SK-N-SH (cell line): ENCODE results near the gene MRPS9. TPM values are rescaled to one million over a fixed set of nuclear protein-coding genes. Genes with fewer than 3 reads are reported as not detected.

Experiments
- CTCF ChIA-PET: fragments of 300-600, 350-600 bp; formaldehyde crosslinking; extraction: SDS; loops from one replicate; lab custom pipeline; 2021; lab: Yijun Ruan, JAX
- POLR2A ChIA-PET: fragments of 350-600 bp; sonication (Branson Sonifier 250); formaldehyde crosslinking; extraction: SDS; loops from one replicate; lab custom pipeline; 2020; ENCODE audit warnings: antibody characterized with exemption, inconsistent platforms; lab: Yijun Ruan, JAX
- DNase-seq: peaks from one replicate; pipeline ENCODE4 v3.0.0; 2012
- H2AFZ ChIP-seq: fragments of 200-600 bp; sonication (generic); 2 replicates; pipeline ENCODE4 v1.8.1; 2016; ENCODE audit warnings: antibody characterized with exemption, mild to moderate bottlenecking, low read depth
- H3F3A ChIP-seq: fragments of 200-600 bp; sonication (generic); replicated peaks from 2 replicates; pipeline ENCODE3; 2016; ENCODE audit warnings: antibody characterized with exemption, mild to moderate bottlenecking; ENCODE audit not compliant: insufficient read depth
- H3K27ac ChIP-seq, 2 experiments: fragments of 200-500 bp in 1 of 2; fragments of 200-600 bp in 1 of 2; sonication (Bioruptor generic) in 1 of 2; sonication (generic), shearing (Covaris generic) in 1 of 2; 2 replicates each; pipeline versions ENCODE4 v1.5.1 to v1.6.1; 2014 to 2016; ENCODE audit warnings: low read depth in 2 of 2, inconsistent platforms in 1 of 2, low read length in 1 of 2, mild to moderate bottlenecking in 1 of 2, mixed read lengths in 1 of 2
- H3K27me3 ChIP-seq: fragments of 200-600 bp; sonication (generic), shearing (Covaris generic); 2 replicates; pipeline ENCODE4 v1.6.1; 2016; ENCODE audit warnings: mixed run types; ENCODE audit not compliant: insufficient read depth
- H3K36me3 ChIP-seq, 2 experiments: fragments of 200-500 bp in 1 of 2; fragments of 200-600 bp in 1 of 2; sonication (Bioruptor generic) in 1 of 2; sonication (generic) in 1 of 2; replicated peaks in 1 of 2; 2 replicates each; pipeline versions ENCODE3 to v1.5.1; 2014 to 2016; ENCODE audit warnings: low read length in 1 of 2, mild to moderate bottlenecking in 1 of 2; ENCODE audit not compliant: insufficient read depth in 2 of 2, control insufficient read depth in 1 of 2
- H3K4me1 ChIP-seq, 2 experiments: fragments of 200-500 bp in 1 of 2; fragments of 200-600 bp in 1 of 2; sonication (Bioruptor generic) in 1 of 2; sonication (generic), shearing (Covaris generic) in 1 of 2; 2 replicates each; pipeline versions ENCODE4 v1.5.1 to v1.6.1; 2014 to 2016; ENCODE audit warnings: low read depth in 1 of 2, low read length in 1 of 2, mixed run types in 1 of 2; ENCODE audit not compliant: insufficient read depth in 2 of 2, control insufficient read depth in 1 of 2
- H3K4me2 ChIP-seq: fragments of 200-600 bp; sonication (generic), shearing (Covaris generic); 2 replicates; pipeline ENCODE4 v1.6.1; 2017; ENCODE audit warnings: mixed run types
- H3K4me3 ChIP-seq, 2 experiments: fragments of 200-500 bp in 1 of 2; fragments of 200-600 bp in 1 of 2; sonication (Bioruptor generic) in 1 of 2; sonication (generic), shearing (Covaris generic) in 1 of 2; 2 replicates each; pipeline versions ENCODE4 v1.5.1 to v1.8.1; 2014 to 2016; ENCODE audit warnings: low read depth in 2 of 2, inconsistent platforms in 1 of 2, low read length in 1 of 2, mild to moderate bottlenecking in 1 of 2, mixed read lengths in 1 of 2, moderate library complexity in 1 of 2
- H3K79me2 ChIP-seq: fragments of 200-600 bp; sonication (generic); 2 replicates; pipeline ENCODE4 v1.8.1; 2017; ENCODE audit warnings: mild to moderate bottlenecking; ENCODE audit not compliant: insufficient read depth
- H3K9ac ChIP-seq: fragments of 200-600 bp; sonication (generic); 2 replicates; pipeline ENCODE4 v1.6.1; 2017; ENCODE audit warnings: mixed run types
- H3K9me2 ChIP-seq: fragments of 200-600 bp; sonication (generic); 2 replicates; pipeline ENCODE4 v1.6.1; 2017; ENCODE audit warnings: mixed run types
- H3K9me3 ChIP-seq: fragments of 200-600 bp; sonication (generic); 2 replicates; pipeline ENCODE4 v1.6.1; 2017; ENCODE audit warnings: mixed run types, mild to moderate bottlenecking, moderate library complexity
- H4K20me1 ChIP-seq: fragments of 200-600 bp; sonication (generic); 2 replicates; pipeline ENCODE4 v1.6.1; 2017; ENCODE audit warnings: mild to moderate bottlenecking, mixed run types; ENCODE audit not compliant: insufficient read depth
- EZH2phosphoT487 ChIP-seq: fragments of 200-600 bp; sonication (generic); IDR thresholded peaks from 2 replicates; pipeline ENCODE4 v1.6.1; 2017; ENCODE audit warnings: low read depth, mixed run types, mild to moderate bottlenecking, antibody characterized with exemption, moderate library complexity, borderline replicate concordance
- FOSL2 ChIP-seq: IDR thresholded peaks from 2 replicates; pipeline ENCODE4 v1.4.0; 2012; ENCODE audit warnings: low read depth, mild to moderate bottlenecking, moderate library complexity, borderline replicate concordance
- FOXJ3 ChIP-seq: sonication (generic); formaldehyde crosslinking; IDR thresholded peaks from 2 replicates; pipeline ENCODE4 v1.5.1; 2020; ENCODE audit warnings: mild to moderate bottlenecking, missing genetic modification reagents
- GABPA ChIP-seq: IDR thresholded peaks from 2 replicates; pipeline ENCODE4 v1.4.0; 2012; ENCODE audit warnings: low read depth, mild to moderate bottlenecking
- GATA2 ChIP-seq: sonication (generic); formaldehyde crosslinking; IDR thresholded peaks from 2 replicates; pipeline ENCODE4 v1.5.0; 2020; ENCODE audit warnings: mild to moderate bottlenecking, missing genetic modification reagents
- JUND ChIP-seq: IDR thresholded peaks from 2 replicates; pipeline ENCODE4 v1.4.0; 2012
- MAX ChIP-seq: IDR thresholded peaks from 2 replicates; pipeline ENCODE4 v1.4.0; 2012; ENCODE audit warnings: low read depth
- MXI1 ChIP-seq: IDR thresholded peaks from 2 replicates; pipeline ENCODE4 v1.6.1; 2012; ENCODE audit warnings: mild to moderate bottlenecking, low read depth, low read length, improper control_type of control experiment
- NFIC ChIP-seq: IDR thresholded peaks from 2 replicates; pipeline ENCODE4 v1.4.0; 2012; ENCODE audit warnings: borderline replicate concordance
- NRF1 ChIP-seq: IDR thresholded peaks from 2 replicates; pipeline ENCODE4 v1.6.1; 2012; ENCODE audit warnings: low read depth, mild to moderate bottlenecking, low read length
- POLR2AphosphoS5 ChIP-seq: IDR thresholded peaks from 2 replicates; pipeline ENCODE4 v1.6.1; 2012; ENCODE audit warnings: low read depth, low read length
- RCOR1 ChIP-seq: fragments of 150-350 bp; IDR thresholded peaks from 2 replicates; pipeline ENCODE4 v1.6.1; 2017; ENCODE audit warnings: antibody characterized with exemption, low read length
- REST ChIP-seq: IDR thresholded peaks from 2 replicates; pipeline ENCODE4 v1.6.1; 2012; ENCODE audit warnings: mild to moderate bottlenecking, low read depth, low read length, moderate library complexity
- RFX5 ChIP-seq: IDR thresholded peaks from 2 replicates; pipeline ENCODE4 v1.6.1; 2012; ENCODE audit warnings: mild to moderate bottlenecking, improper control_type of control experiment, low read length
- SIN3A ChIP-seq: IDR thresholded peaks from 2 replicates; pipeline ENCODE4 v1.6.1; 2012; ENCODE audit warnings: low read depth, mild to moderate bottlenecking, low read length, moderate library complexity, borderline replicate concordance
- SMC3 ChIP-seq: IDR thresholded peaks from 2 replicates; pipeline ENCODE4 v1.6.1; 2012; ENCODE audit warnings: low read depth, low read length, improper control_type of control experiment
- TCF12 ChIP-seq: IDR thresholded peaks from 2 replicates; pipeline ENCODE4 v1.4.0; 2012
- TEAD4 ChIP-seq: IDR thresholded peaks from 2 replicates; pipeline ENCODE4 v1.4.0; 2012; ENCODE audit warnings: mild to moderate bottlenecking, borderline replicate concordance; ENCODE audit not compliant: insufficient read depth
- USF1 ChIP-seq: IDR thresholded peaks from 2 replicates; pipeline ENCODE4 v1.4.0; 2012; ENCODE audit warnings: low read depth, borderline replicate concordance
- USF2 ChIP-seq: fragments of 150-350 bp; IDR thresholded peaks from 2 replicates; pipeline ENCODE4 v1.6.1; 2017; ENCODE audit warnings: antibody characterized with exemption, low read length, low read depth, borderline replicate concordance
- WGBS: methylation state at CpG from one replicate; pipeline ENCODE4 v1.1.6; 2017; ENCODE audit warnings: low lambda C conversion rate; 5-methylcytosine and 5-hydroxymethylcytosine counted together
- polyA plus RNA-seq, 3 experiments: library from polyadenylated mRNA; depleted of rRNA; stranded (reverse); fragments of >200 nt; gene quantifications; 2 replicates each; pipeline ENCODE4 v1.2.3, GENCODE V29; 2012

MRPS9 gene
- polyA plus RNA-seq, 1 of the 3 experiments (the other 2 are of a cell fraction), result 31.8 TPM

GRCh38 chr2:105072039-105072438 is 34.2 kb downstream of the MRPS9 start:
- WGBS, result 96% methylated on average over 2 of the region's 2 CpGs
- Histone ChIP-seq H3K4me3 (no peak overlapping the region), H3K9me3 (no peaks in the 10 kb centered on the region), H2AFZ (no peak overlapping the region), H3K4me1 (no peaks in the 10 kb centered on the region), H3K9me2 (no peaks in the 10 kb centered on the region), H3K79me2 (peaks cover 4% of the 10 kb centered on the region; the same call in 1 of the 2 replicates), H3K9ac (no peak overlapping the region), H3K36me3 (peaks cover 5 to 9% of the 10 kb centered on the region in 2 experiments), H3F3A (no peaks in the 10 kb centered on the region), H3K4me2 (no peak overlapping the region), H3K27ac (no peak overlapping the region), H4K20me1 (no peaks in the 10 kb centered on the region), H3K27me3 (no peaks in the 10 kb centered on the region)
- DNase-seq, result no peak
- CTCF ChIA-PET, result no interaction called here
- POLR2A ChIA-PET, result no interaction called here
- TF ChIP-seq FOSL2 (no peak), FOXJ3 (CRISPR knock-in tag) (no peak), NRF1 (no peak), TEAD4 (no peak), JUND (no peak), POLR2AphosphoS5 (no peak), EZH2phosphoT487 (no peak), SIN3A (no peak), USF1 (no peak), GABPA (no peak), MAX (no peak), USF2 (no peak), NFIC (no peak)

- Histone ChIP-seq H3K27ac (no peak overlapping the region), H3K79me2 (no peaks in the 10 kb centered on the region), H2AFZ (no peak overlapping the region), H3K27me3 (no peaks in the 10 kb centered on the region), H3K4me1 (no peaks in the 10 kb centered on the region), H4K20me1 (no peaks in the 10 kb centered on the region), H3K9me2 (no peaks in the 10 kb centered on the region), H3K4me3 (no peak overlapping the region), H3K9me3 (no peaks in the 10 kb centered on the region), H3K4me2 (no peak overlapping the region), H3F3A (peaks cover 6% of the 10 kb centered on the region), H3K9ac (no peak overlapping the region), H3K36me3 (peaks cover 5 to 9% of the 10 kb centered on the region in 2 experiments)
- ChIA-PET CTCF (interaction anchor here (1.2 kb wide), 1 partner anchor 11 kb away, joined by 4 read pairs; no protein-coding TSS in a partner anchor), POLR2A (no interaction called here)
- DNase-seq, result no peak
- TF ChIP-seq REST (no peak), NRF1 (no peak), USF1 (no peak), MXI1 (no peak), JUND (no peak), RFX5 (no peak), TCF12 (no peak), GABPA (no peak), POLR2AphosphoS5 (no peak), GATA2 (CRISPR knock-in tag) (no peak), SMC3 (no peak), EZH2phosphoT487 (no peak), RCOR1 (no peak)
- 93% methylated on average over 4 of the region's 4 CpGs for WGBS
Measured at GRCh38 chr2:105073591-105073990, 35.7 kb downstream of the MRPS9 start.
